NT2/D1 (cell line): ENCODE results near the gene PEAK3.

Experiments
- DNase-seq: peaks from one replicate; pipeline ENCODE4 v3.0.0-alpha.2; 2011; ENCODE audit warnings: low read depth, low spot score
- H3K27me3 ChIP-seq: 2 replicates; pipeline ENCODE4 v1.6.0; 2011; ENCODE audit warnings: mild to moderate bottlenecking; ENCODE audit not compliant: insufficient read length, insufficient read depth
- H3K36me3 ChIP-seq: 2 replicates; pipeline ENCODE4 v1.6.1; 2011; ENCODE audit warnings: mild to moderate bottlenecking, low read length, mixed read lengths; ENCODE audit not compliant: insufficient read depth, insufficient read length
- H3K4me1 ChIP-seq: 2 replicates; pipeline ENCODE4 v1.5.1; 2011; ENCODE audit not compliant: insufficient read depth, insufficient read length
- H3K4me3 ChIP-seq: 2 replicates; pipeline ENCODE4 v1.5.1; 2011; ENCODE audit warnings: low read depth; ENCODE audit not compliant: insufficient read length
- H3K9ac ChIP-seq: 2 replicates; pipeline ENCODE4 v1.6.0; 2011; ENCODE audit warnings: low read depth; ENCODE audit not compliant: insufficient read length
- H3K9me3 ChIP-seq: 2 replicates; pipeline ENCODE4 v1.5.1; 2011; ENCODE audit warnings: mild to moderate bottlenecking, low read length; ENCODE audit not compliant: insufficient read depth
- SUZ12 ChIP-seq: IDR thresholded peaks from 2 replicates; pipeline ENCODE4 v1.6.1; 2011; ENCODE audit not compliant: insufficient read length, insufficient read depth; ENCODE audit errors: extremely low read depth
- YY1 ChIP-seq: IDR thresholded peaks from 2 replicates; pipeline ENCODE4 v1.6.1; 2011; ENCODE audit not compliant: insufficient read length, insufficient read depth
- ZNF274 ChIP-seq: IDR thresholded peaks from 2 replicates; pipeline ENCODE4 v1.6.1; 2011; ENCODE audit warnings: mild to moderate bottlenecking, low read depth, low read length

Gene PEAK3

GRCh38 chr19:2237051-2237868 lies 44.7 kb downstream of the PEAK3 start:
- peaks cover 40% of the 10 kb centered on the region for H3K4me1 ChIP-seq

GRCh38 chr19:2236314-2237050 lies 45.5 kb downstream of the PEAK3 start, which contains the start of the genes PLEKHJ1 and SF3A2:
PLEKHJ1 (minus strand) TSS chr19:2236329; CDS start chr19:2236248, 81 bp downstream.
SF3A2 (plus strand) TSS chr19:2236824; CDS start chr19:2243419, 6,595 bp downstream.
- peak; percentile 96 for DNase-seq
- H3K4me1 ChIP-seq, result peaks cover 41% of the 10 kb centered on the region
- H3K9ac ChIP-seq, result peak within 1 kb of the TSS; percentile 99
- peak within 1 kb of the TSS; percentile 90 for H3K4me3 ChIP-seq
- no peaks in the 10 kb centered on the region for H3K9me3 ChIP-seq
- peaks cover 76% of the 10 kb centered on the region for H3K36me3 ChIP-seq
- no peaks in the 10 kb centered on the region for H3K27me3 ChIP-seq
- TF ChIP-seq SUZ12, result no peak
- no peak for TF ChIP-seq YY1
- no peak for TF ChIP-seq ZNF274

More at GRCh38 chr19:2237051-2237868, 44.7 kb downstream of the PEAK3 start:
- no peaks in the 10 kb centered on the region for H3K27me3 ChIP-seq
- TF ChIP-seq ZNF274 (no peak), SUZ12 (no peak), YY1 (no peak)
- H3K9me3 ChIP-seq, result no peaks in the 10 kb centered on the region
- peaks cover 76% of the 10 kb centered on the region for H3K36me3 ChIP-seq
- no peak for DNase-seq
- H3K4me3 ChIP-seq, result peak overlapping the region; percentile 90
- peak overlapping the region; percentile 99 for H3K9ac ChIP-seq

- Histone ChIP-seq H3K9ac (peak overlapping the region; percentile 99), H3K27me3 (no peaks in the 10 kb centered on the region), H3K4me3 (peak overlapping the region; percentile 90), H3K36me3 (peaks cover 75% of the 10 kb centered on the region), H3K9me3 (no peaks in the 10 kb centered on the region), H3K4me1 (peaks cover 37% of the 10 kb centered on the region)
- no peak for DNase-seq
- no peak for TF ChIP-seq YY1
- no peak for TF ChIP-seq SUZ12
- TF ChIP-seq ZNF274, result no peak
Observed at GRCh38 chr19:2236064-2236313, 46.0 kb downstream of the PEAK3 start.

- no peaks in the 10 kb centered on the region for H3K9me3 ChIP-seq
- TF ChIP-seq SUZ12 (no peak), YY1 (no peak), ZNF274 (no peak)
- H3K9ac ChIP-seq, result peak overlapping the region; percentile 99
- no peak for DNase-seq
- peak overlapping the region; percentile 90 for H3K4me3 ChIP-seq
- H3K27me3 ChIP-seq, result no peaks in the 10 kb centered on the region
- H3K36me3 ChIP-seq, result peaks cover 75% of the 10 kb centered on the region
- H3K4me1 ChIP-seq, result peaks cover 33% of the 10 kb centered on the region
Observed at GRCh38 chr19:2235381-2236063, 46.5 kb downstream of the PEAK3 start.

DNA sequence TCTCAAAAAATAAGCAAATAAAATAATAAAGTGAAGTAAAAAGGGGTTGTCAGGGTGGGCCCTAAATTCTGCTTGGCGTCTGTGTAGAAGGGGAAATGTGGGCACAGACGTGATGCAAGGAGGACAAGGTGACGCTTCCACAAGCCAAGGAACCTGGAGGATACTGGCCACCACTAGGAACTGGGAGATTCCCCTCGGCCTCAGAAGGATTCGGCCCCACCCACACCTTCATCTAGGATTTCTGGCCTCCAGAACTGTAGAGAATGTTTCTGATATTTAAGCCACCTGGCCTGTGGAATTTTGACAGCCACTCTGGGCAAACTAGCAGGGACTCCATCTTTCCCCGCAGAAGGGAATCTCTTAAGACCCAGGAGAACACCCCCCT lies 47.0 kb downstream of the PEAK3 start:
- no peak for TF ChIP-seq YY1
- no peak for TF ChIP-seq SUZ12
- TF ChIP-seq ZNF274, result no peak
- DNase-seq, result no peak
- Histone ChIP-seq H3K4me3 (peak overlapping the region; percentile 90), H3K9ac (peak overlapping the region; percentile 99), H3K36me3 (peaks cover 75% of the 10 kb centered on the region), H3K27me3 (no peaks in the 10 kb centered on the region), H3K9me3 (no peaks in the 10 kb centered on the region), H3K4me1 (peaks cover 30% of the 10 kb centered on the region)

- H3K4me1 ChIP-seq, result peaks cover 30% of the 10 kb centered on the region
- peaks cover 82% of the 10 kb centered on the region for H3K36me3 ChIP-seq
- no peaks in the 10 kb centered on the region for H3K9me3 ChIP-seq
- H3K4me3 ChIP-seq, result no peak overlapping the region
- peak overlapping the region; percentile 70 for H3K9ac ChIP-seq
- no peaks in the 10 kb centered on the region for H3K27me3 ChIP-seq
- no peak for DNase-seq
- TF ChIP-seq YY1 (no peak), SUZ12 (no peak), ZNF274 (no peak)
Observed at GRCh38 chr19:2233601-2234280, 48.2 kb downstream of the PEAK3 start.
